K562 (cell line): ENCODE results near the gene PLCB4. TPM values are rescaled to one million over a fixed set of nuclear protein-coding genes. Genes with fewer than 3 reads are reported as not detected.

ENCODE experiments used
- ATAC-seq: fragments of 200-7000 bp; cut with Tn5 transposase; 3 replicates; pipeline ENCODE4 v1.9.1; 2020; ENCODE audit warnings: moderate library complexity
- BruUV-seq: library from RNA; stranded (reverse); fragments of 400-500 nt; replicated peaks from 2 replicates; lab custom pipeline; 2021; lab: Mats Ljungman, UMichigan
- CTCF ChIA-PET: fragments of 300-600 bp; formaldehyde crosslinking; extraction: SDS; loops from one replicate; lab custom pipeline; 2021; ENCODE audit warnings: low intra/inter-chr PET ratio; lab: Yijun Ruan, JAX
- POLR2A ChIA-PET: fragments of 300-600, 350-650 bp; sonication (Branson Sonifier 250); formaldehyde crosslinking; extraction: SDS; loops from one replicate; lab custom pipeline; 2021; ENCODE audit warnings: antibody characterized with exemption, inconsistent platforms; lab: Yijun Ruan, JAX
- DNase-seq, 4 experiments: peaks; one replicate each; pipeline versions ENCODE4 v3.0.0 to v3.0.0-alpha.2; 2011 to 2018; ENCODE audit warnings: low spot score in 3 of 4, mixed read lengths in 3 of 4; ENCODE audit errors: extremely low read depth in 1 of 4
- FAIRE-seq: peaks from 2 replicates; lab custom pipeline; 2011; peaks lifted over from hg19 to GRCh38; lab: Jason Lieb, UNC
- H2AFZ ChIP-seq: 2 replicates; pipeline ENCODE4 v1.6.0; 2011; ENCODE audit warnings: low read depth, low read length, control low read depth, inconsistent platforms
- H3K27ac ChIP-seq: fragments of 200-600 bp; 3 replicates; pipeline ENCODE4 v1.8.0; 2011; ENCODE audit warnings: low read depth, mild to moderate bottlenecking, control low read depth, inconsistent platforms, low read length, moderate library complexity, mixed read lengths; ENCODE audit errors: extremely low read depth
- H3K27me3 ChIP-seq, 2 experiments: fragments of 300-600 bp in 1 of 2; 2 replicates in 1 of 2; 3 replicates in 1 of 2; pipeline versions ENCODE4 v1.6.0 to v1.8.0; 2011; ENCODE audit warnings: inconsistent platforms in 2 of 2, low read length in 2 of 2, mild to moderate bottlenecking in 1 of 2, mixed read lengths in 1 of 2, moderate library complexity in 1 of 2; ENCODE audit not compliant: control insufficient read depth in 2 of 2, insufficient read depth in 2 of 2
- H3K36me3 ChIP-seq: fragments of 300-600 bp; 3 replicates; pipeline ENCODE4 v1.8.0; 2011; ENCODE audit warnings: mild to moderate bottlenecking, low read length, inconsistent platforms; ENCODE audit not compliant: control insufficient read depth, insufficient read depth
- H3K4me1 ChIP-seq, 2 experiments: fragments of 200-600 bp in 1 of 2; replicated peaks in 1 of 2; 2 replicates in 1 of 2; 3 replicates in 1 of 2; pipeline versions ENCODE4 v1.5.1 to v1.8.0; 2011; ENCODE audit warnings: inconsistent platforms in 2 of 2, low read length in 2 of 2, mild to moderate bottlenecking in 1 of 2, mixed read lengths in 1 of 2, moderate library complexity in 1 of 2; ENCODE audit not compliant: control insufficient read depth in 2 of 2, insufficient read depth in 2 of 2
- H3K4me2 ChIP-seq: 2 replicates; pipeline ENCODE4 v1.6.1; 2011; ENCODE audit warnings: low read length, control low read depth, inconsistent platforms, mixed read lengths; ENCODE audit not compliant: insufficient read depth
- H3K4me3 ChIP-seq: fragments of 200-600 bp; sonication (generic), shearing (Covaris generic); 2 replicates; pipeline ENCODE4 v1.5.1; 2016; ENCODE audit warnings: control low read depth, inconsistent platforms
- H3K79me2 ChIP-seq: fragments of 200-600 bp; 3 replicates; pipeline ENCODE4 v1.8.0; 2011; ENCODE audit warnings: low read length, inconsistent platforms; ENCODE audit not compliant: control insufficient read depth, insufficient read depth
- H3K9ac ChIP-seq, 2 experiments: 2 replicates each; pipeline versions ENCODE4 v1.6.0 to v1.6.1; 2011; ENCODE audit warnings: low read depth in 2 of 2, low read length in 2 of 2, control low read depth in 1 of 2, inconsistent platforms in 1 of 2, mild to moderate bottlenecking in 1 of 2, mixed read lengths in 1 of 2; ENCODE audit not compliant: insufficient read depth in 1 of 2
- H3K9me1 ChIP-seq: one replicate; pipeline ENCODE4 v1.6.0; 2011; ENCODE audit warnings: inconsistent platforms, mild to moderate bottlenecking, low read length, moderate library complexity; ENCODE audit not compliant: control insufficient read depth, insufficient read depth
- H3K9me3 ChIP-seq: replicated peaks from 2 replicates; pipeline ENCODE4 v1.5.1; 2011; ENCODE audit warnings: low read depth, low read length, inconsistent platforms; ENCODE audit not compliant: control insufficient read depth, insufficient read depth
- H4K20me1 ChIP-seq: replicated peaks from 2 replicates; pipeline ENCODE4 v1.6.1; 2011; ENCODE audit warnings: low read length, inconsistent platforms, mixed read lengths; ENCODE audit not compliant: control insufficient read depth, insufficient read depth
- CHCHD3 ChIP-seq: fragments of 250-450 bp; sonication (Bioruptor Pico); IDR thresholded peaks from 2 replicates; pipeline ENCODE4 v2.1.2; 2022; ENCODE audit warnings: mild to moderate bottlenecking
- HSF4 ChIP-seq: fragments of 250-450 bp; sonication (Bioruptor Pico); IDR thresholded peaks from 2 replicates; pipeline ENCODE4 v2.1.2; 2022; ENCODE audit warnings: mild to moderate bottlenecking, moderate library complexity, borderline replicate concordance
- JUND ChIP-seq, 2 experiments: IDR thresholded peaks; 2 replicates in 1 of 2; 3 replicates in 1 of 2; pipeline ENCODE4 v1.6.1; 2011; ENCODE audit warnings: borderline replicate concordance in 2 of 2, low read depth in 2 of 2, low read length in 2 of 2, improper control_type of control experiment in 1 of 2, missing biosample characterization in 1 of 2, missing genetic modification characterization in 1 of 2, missing genetic modification reagents in 1 of 2
- MAFG ChIP-seq: fragments of 450-650 bp; conservative IDR thresholded peaks from 2 replicates; pipeline ENCODE4 v1.6.1; 2016; ENCODE audit warnings: missing genetic modification characterization, missing compliant biosample characterization
- MIER1 ChIP-seq: fragments of 450-650 bp; IDR thresholded peaks from 2 replicates; pipeline ENCODE4 v1.6.1; 2016; ENCODE audit warnings: antibody characterized with exemption, mild to moderate bottlenecking, low read depth
- NCOA4 ChIP-seq: fragments of 450-650 bp; IDR thresholded peaks from 2 replicates; pipeline ENCODE4 v1.6.1; 2018; ENCODE audit warnings: mild to moderate bottlenecking; ENCODE audit not compliant: partially characterized antibody
- NONO ChIP-seq, 2 experiments: fragments of 200-400 bp in 1 of 2; fragments of 450-650 bp in 1 of 2; formaldehyde crosslinking in 1 of 2; IDR thresholded peaks; 2 replicates each; pipeline ENCODE4 v1.6.1; 2017; ENCODE audit warnings: low read depth in 2 of 2, mild to moderate bottlenecking in 2 of 2, moderate library complexity in 2 of 2, low read length in 1 of 2
- NR3C1 ChIP-seq: sonication (generic); formaldehyde crosslinking; IDR thresholded peaks from 2 replicates; pipeline ENCODE4 v1.8.1; 2022; ENCODE audit warnings: missing genetic modification reagents
- RBFOX2 ChIP-seq: fragments of 200-400 bp; formaldehyde crosslinking; IDR thresholded peaks from 2 replicates; pipeline ENCODE4 v1.6.1; 2017; ENCODE audit warnings: low read depth, mild to moderate bottlenecking, low read length, moderate library complexity
- SMARCA4 ChIP-seq: fragments of 450-650 bp; IDR thresholded peaks from 2 replicates; pipeline ENCODE4 v1.6.1; 2016
- TEAD2 ChIP-seq: fragments of 450-650 bp; IDR thresholded peaks from 2 replicates; pipeline ENCODE4 v1.6.1; 2016; ENCODE audit warnings: missing genetic modification characterization, control low read depth, missing compliant biosample characterization
- U2AF1 ChIP-seq: fragments of 200-400 bp; formaldehyde crosslinking; optimal IDR thresholded peaks from 2 replicates; pipeline ENCODE3; 2017; ENCODE audit warnings: mild to moderate bottlenecking, low read depth, low read length, moderate library complexity
- ZBTB8A ChIP-seq: fragments of 450-650 bp; IDR thresholded peaks from 2 replicates; pipeline ENCODE4 v1.6.1; 2018; ENCODE audit warnings: mild to moderate bottlenecking, moderate library complexity; ENCODE audit not compliant: partially characterized antibody
- ZNF311 ChIP-seq: fragments of 250-450 bp; sonication (Bioruptor Pico); IDR thresholded peaks from 2 replicates; pipeline ENCODE4 v1.4.0; 2020; ENCODE audit warnings: mild to moderate bottlenecking, moderate library complexity
- WGBS: fragments of 100-300 bp; shearing (Covaris generic); methylation state at CpG from one replicate; pipeline ENCODE4 v1.1.6; 2016; ENCODE audit warnings: low coverage, mixed read lengths; ENCODE audit not compliant: insufficient coverage; ENCODE audit errors: missing lambda C conversion rate; 5-methylcytosine and 5-hydroxymethylcytosine counted together
- in situ Hi-C: fragments of 300-500 bp; cut with MboI; formaldehyde crosslinking; loops from 4 replicates; pipeline ENCODE4 v1.15.0; 2018; ENCODE audit warnings: inconsistent platforms, mixed read lengths
- intact Hi-C: fragments of 100-400 bp; cut with micrococcal nuclease; formaldehyde crosslinking; loops from 2 replicates; pipeline ENCODE4 v1.14.2; 2022
- polyA plus RNA-seq, 8 experiments: library from polyadenylated mRNA; depleted of rRNA in 4 of 8; stranded (reverse) in 5 of 8; unstranded in 3 of 8; fragments of >200 nt; fragmentation: Nextera tagmentation in 2 of 8; fragmentation: Illumina TruSeq in 1 of 8; extraction: Ambion mirVana in 2 of 8; extraction: Trizol in 1 of 8; gene quantifications; 2 replicates each; pipeline versions ENCODE4 v1.2.1 to v1.2.3, GENCODE V29; 2011 to 2014; ENCODE audit warnings: inconsistent platforms in 1 of 8, missing spikeins in 1 of 8
- total RNA-seq, 7 experiments: library from RNA; depleted of rRNA in 6 of 7; stranded (reverse); fragments of >200 nt in 6 of 7; fragmentation: Illumina TruSeq in 2 of 7; extraction: Trizol in 2 of 7; gene quantifications; 2 replicates each; pipeline versions ENCODE4 v1.2.1 to v1.2.3, GENCODE V29; 2011 to 2021; ENCODE audit warnings: low replicate concordance in 1 of 7
- TF ChIP-seq, protein P1 (sequence below): fragments of 450-650 bp; formaldehyde crosslinking; conservative IDR thresholded peaks from 2 replicates; pipeline ENCODE4 v1.4.0; 2022; ENCODE audit warnings: mild to moderate bottlenecking, missing genetic modification characterization

The PLCB4 gene
- total and polyA plus RNA-seq, 9 of the 15 experiments (the other 6 are each of a cell fraction or from before 2014, with no cell fraction given): 0.20 to 2.9 (median 0.52) TPM

- Histone ChIP-seq H4K20me1 (no peaks in the 10 kb centered on the region), H3K4me1 (no peaks in the 10 kb centered on the region), H3K27ac (no peak overlapping the region), H3K36me3 (no peaks in the 10 kb centered on the region), H3K4me2 (no peak overlapping the region), H2AFZ (no peak overlapping the region), H3K9ac (no peak overlapping the region), H3K79me2 (no peaks in the 10 kb centered on the region), H3K9me1 (no peaks in the 10 kb centered on the region), H3K4me3 (no peak overlapping the region), H3K27me3 (no peaks in the 10 kb centered on the region), H3K9me3 (no peaks in the 10 kb centered on the region)
- BruUV-seq: no TSS peak
- FAIRE-seq (no peak), ATAC-seq (no peak), DNase-seq (no peak)
- TF ChIP-seq, protein P1, sequence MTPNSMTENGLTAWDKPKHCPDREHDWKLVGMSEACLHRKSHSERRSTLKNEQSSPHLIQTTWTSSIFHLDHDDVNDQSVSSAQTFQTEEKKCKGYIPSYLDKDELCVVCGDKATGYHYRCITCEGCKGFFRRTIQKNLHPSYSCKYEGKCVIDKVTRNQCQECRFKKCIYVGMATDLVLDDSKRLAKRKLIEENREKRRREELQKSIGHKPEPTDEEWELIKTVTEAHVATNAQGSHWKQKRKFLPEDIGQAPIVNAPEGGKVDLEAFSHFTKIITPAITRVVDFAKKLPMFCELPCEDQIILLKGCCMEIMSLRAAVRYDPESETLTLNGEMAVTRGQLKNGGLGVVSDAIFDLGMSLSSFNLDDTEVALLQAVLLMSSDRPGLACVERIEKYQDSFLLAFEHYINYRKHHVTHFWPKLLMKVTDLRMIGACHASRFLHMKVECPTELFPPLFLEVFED (CRISPR knock-in tag): no peak
- TF ChIP-seq MAFG (tag) (no peak), RBFOX2 (no peak), NONO (IDR thresholded peaks at IDR 0.05; ENCODE audit: low read depth in 2 of 2, low read length in 1 of 2) (no peak), U2AF1 (no peak), HSF4 (no peak), ZNF311 (no peak), SMARCA4 (no peak), MIER1 (no peak), NR3C1 (CRISPR knock-in tag) (no peak), JUND (IDR thresholded peaks at IDR 0.05; ENCODE audit: borderline replicate concordance, low read depth, low read length) (no peak), JUND (tag; IDR thresholded peaks at IDR 0.05; ENCODE audit: borderline replicate concordance, low read depth, low read length) (no peak), CHCHD3 (no peak), TEAD2 (tag) (no peak), NCOA4 (no peak), ZBTB8A (no peak)
- ChIA-PET CTCF (no interaction called here), POLR2A (no interaction called here)
- 17% methylated on average over 1 of the region's 1 CpG for WGBS
- intact Hi-C loops: no loop called here
- in situ Hi-C loops: no loop called here
These were observed 159.2 kb downstream of the PLCB4 start for GRCh38 chr20:9227896-9228615.
